Myocyte (in vitro differentiated cells): ENCODE data around the gene COL4A2. TPM values are rescaled to one million over a fixed set of nuclear protein-coding genes. Genes with fewer than 3 reads are reported as not detected.

Source experiments
- DNase-seq: peaks from one replicate; pipeline ENCODE4 v3.0.0-alpha.2; 2012; ENCODE audit warnings: low read depth
- total RNA-seq: library from RNA; depleted of rRNA; stranded (reverse); fragments of >200 nt; gene quantifications from 2 replicates; pipeline ENCODE4 v1.2.3, GENCODE V29; 2014

Gene COL4A2
- total RNA-seq, 1 donor from 2014 or later, result 71.7 TPM

DNA sequence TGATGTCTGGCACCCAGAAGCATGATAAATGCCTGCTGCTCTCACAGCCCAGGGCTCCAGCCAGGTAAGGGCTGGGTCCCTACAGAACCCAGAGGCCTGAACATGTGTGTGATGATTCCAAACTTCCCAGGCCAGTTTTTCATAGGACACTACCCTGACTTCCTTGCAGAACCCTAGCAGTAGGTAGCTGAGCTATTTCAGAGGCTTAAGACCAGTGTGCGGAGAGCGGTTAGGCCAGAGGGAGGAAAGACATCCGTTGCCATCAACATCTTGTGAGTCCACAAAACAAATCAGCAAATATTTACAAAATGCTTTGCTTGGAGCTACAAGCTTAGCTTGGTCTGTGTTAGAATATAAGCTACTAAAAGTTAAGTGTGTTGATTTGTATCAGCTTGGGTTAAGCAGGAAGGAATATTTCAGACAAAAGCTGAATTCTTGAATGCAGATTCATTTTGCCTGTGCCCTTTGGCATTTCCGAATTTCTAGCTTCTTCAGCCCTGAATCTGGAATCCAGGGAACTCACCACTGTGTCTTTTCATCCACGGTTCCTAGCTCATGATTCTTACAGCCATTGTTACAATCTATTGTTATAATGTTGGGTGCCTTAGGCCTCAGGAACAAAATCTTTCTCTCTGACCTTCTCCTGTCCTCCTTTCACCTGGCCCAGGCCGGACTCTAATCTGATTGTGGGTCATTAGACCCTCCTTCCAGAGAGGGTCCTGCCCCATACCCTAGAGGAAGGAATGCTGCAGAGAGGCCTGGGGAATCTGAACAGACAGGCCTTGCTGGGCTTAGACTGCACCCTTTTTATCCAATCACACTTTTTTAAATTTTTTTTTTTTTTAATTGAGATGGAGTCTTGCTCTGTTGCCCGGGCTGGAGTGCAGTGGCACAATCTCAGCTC, 242.1 kb downstream of the COL4A2 start:
- DNase-seq, result no peak

GRCh38 chr13:110549795-110550160, 242.7 kb downstream of the COL4A2 start:
- no peak for DNase-seq

GRCh38 chr13:110551284-110551683, 244.2 kb downstream of the COL4A2 start:
- DNase-seq, result no peak

DNA sequence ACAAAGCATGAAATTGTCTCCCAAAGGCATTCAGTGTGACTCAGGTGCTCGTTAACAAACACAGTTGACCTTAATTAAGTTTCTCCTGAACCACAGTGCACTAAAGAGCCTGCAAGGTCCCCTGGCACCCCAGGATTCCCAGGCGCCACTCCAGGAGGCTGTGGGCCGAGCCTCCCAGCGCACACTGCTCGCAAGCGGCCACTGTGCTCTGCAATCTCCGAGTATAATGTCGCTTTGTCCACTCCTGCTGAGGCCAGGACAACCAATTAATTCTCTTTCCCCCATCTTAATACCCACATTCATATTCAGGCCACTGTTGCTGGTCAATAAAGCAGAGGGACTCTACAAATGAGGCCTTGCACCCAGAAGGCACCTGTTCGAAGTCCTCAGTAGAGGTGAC, 245.7 kb downstream of the COL4A2 start:
- no peak for DNase-seq

GRCh38 chr13:110553417-110553816, 246.3 kb downstream of the COL4A2 start:
- DNase-seq, result peak; percentile 36

GRCh38 chr13:110554227-110554836, 247.2 kb downstream of the COL4A2 start:
- DNase-seq, result peak; percentile 25

- DNase-seq, result no peak
Measured at GRCh38 chr13:110554946-110555345, 247.9 kb downstream of the COL4A2 start.

- no peak for DNase-seq
Measured at GRCh38 chr13:110555601-110556223, 248.6 kb downstream of the COL4A2 start.

GRCh38 chr13:110556224-110556606, 249.1 kb downstream of the COL4A2 start:
- DNase-seq, result no peak

GRCh38 chr13:110557082-110557481, 250.0 kb downstream of the COL4A2 start:
- no peak for DNase-seq

DNA sequence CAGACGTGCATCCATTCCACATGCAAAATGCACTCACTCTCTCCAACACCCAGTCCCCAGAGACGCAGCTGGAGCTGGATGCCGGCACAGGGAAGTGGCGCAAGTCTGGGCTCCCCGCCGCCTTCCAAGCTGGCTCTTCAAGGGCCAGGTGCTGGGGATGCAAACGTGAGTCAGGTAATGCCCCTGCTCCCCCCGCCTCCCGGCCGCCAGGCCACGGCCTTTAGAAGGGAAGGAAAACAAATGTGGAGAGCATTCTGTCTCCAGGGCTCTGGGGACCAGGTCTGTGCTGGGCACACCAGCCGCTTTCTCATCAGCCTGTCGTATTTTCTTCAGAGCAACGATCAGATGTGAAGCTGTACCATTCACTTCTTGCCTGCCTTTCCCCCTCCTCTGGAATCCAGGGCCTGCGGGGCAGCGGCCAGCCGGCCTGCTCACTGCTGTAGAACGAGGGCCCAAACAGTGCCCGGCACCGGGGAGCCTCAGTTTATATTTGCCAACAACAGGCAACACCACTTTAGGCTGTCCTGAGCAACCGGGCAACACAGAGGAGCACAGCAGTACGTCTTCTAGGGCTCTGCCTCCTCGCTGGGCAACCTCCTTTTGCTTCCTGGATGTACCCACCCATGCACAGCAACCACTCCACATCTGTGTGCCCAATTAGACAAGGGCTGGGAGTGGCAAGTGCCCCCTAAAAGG, 250.7 kb downstream of the COL4A2 start:
- no peak for DNase-seq

DNA sequence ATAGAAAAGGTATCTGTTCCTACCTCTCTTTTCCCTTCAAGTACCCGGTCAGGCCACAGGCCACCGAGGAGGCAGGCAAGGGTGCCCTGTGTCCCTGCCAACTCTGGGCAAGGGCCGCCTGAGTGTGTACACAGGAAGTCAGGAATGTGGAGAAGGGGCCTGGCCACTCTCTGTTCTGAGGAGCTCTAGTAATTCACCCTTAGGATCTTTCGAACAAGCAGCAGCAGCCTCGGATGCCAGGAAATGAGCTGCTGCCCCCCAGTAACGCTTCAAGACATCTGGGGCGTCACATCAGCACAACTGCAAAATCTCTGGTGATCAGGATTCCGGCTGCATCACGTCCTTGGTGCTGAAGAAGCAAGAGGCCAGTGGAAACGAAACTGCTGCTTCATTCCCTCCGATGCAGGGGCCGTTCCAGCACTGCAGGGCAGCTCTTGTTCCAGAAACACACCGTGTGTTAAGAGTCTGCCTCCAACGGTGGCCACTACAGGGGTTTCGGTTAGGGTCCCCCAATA, 252.4 kb downstream of the COL4A2 start:
- no peak for DNase-seq

GRCh38 chr13:110559986-110560385, 252.9 kb downstream of the COL4A2 start:
- DNase-seq, result no peak

DNA sequence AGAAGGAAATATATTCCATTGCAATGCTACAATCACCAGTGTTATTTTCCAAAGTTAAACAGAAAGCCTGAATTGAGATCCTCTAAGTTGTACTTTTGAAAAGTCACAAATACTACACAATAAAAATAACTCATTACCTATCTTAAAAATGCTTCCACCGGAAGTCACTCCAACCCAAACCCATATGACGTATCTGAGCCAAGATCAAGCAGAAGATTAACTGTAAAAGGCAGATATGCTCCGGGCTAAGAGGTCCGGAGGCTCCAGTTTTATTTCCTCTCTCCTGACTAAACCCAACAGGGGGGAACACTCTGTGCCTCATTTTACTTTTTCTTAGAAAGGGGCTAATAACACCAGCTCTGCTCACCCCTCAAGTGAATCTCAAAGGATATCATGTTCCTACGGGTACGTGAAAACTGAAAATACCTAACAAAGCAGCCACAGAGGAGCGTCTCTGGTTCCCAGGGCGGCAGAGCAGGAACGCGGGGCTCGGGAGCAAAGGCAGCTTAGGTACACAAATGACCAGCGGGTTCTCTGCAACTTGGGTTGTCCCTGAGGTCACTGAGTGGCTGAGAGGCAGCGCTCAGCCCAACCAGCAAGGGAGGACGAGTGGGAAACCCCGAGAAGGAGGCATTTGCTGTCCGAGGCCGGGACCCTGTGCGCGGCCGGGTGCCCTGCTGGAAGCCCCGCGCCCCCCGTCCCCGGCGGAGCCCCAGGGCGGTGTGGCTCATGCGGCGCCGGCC, 253.7 kb downstream of the COL4A2 start:
- DNase-seq, result peak; percentile 24

- peak; percentile 68 for DNase-seq
Measured at GRCh38 chr13:110561344-110562035, 254.4 kb downstream of the COL4A2 start, which contains the start of gene RAB20. Gene RAB20 (minus strand): TSS chr13:110561722. CDS start chr13:110561519, 203 bp downstream.

DNA sequence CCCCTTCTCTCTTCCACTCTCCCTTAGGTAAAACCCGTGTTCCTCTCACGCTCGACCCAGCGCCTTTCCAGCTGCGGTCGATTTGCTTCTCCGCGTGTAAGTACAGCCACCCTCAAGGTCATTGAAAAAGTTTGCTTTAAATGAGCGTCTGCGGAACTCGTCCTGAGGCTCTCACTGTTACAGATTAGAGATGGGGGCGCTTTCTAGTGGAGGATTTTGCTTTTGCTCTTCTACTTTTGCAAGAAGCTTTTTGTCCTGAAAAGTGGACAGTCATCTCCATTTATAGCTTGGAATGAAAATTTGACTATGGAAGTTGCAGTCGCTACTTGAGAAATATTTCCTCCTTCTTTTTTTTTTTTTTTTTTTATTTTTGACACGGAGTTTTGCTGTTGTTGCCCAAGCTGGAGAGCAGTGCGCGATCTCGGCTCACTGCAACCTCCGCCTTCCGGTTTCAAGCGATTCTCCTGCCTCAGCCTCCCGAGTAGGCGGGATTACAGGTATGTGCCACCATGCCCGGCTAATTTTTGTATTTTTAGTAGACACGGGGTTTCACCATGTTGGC, 255.0 kb downstream of the COL4A2 start:
- peak; percentile 37 for DNase-seq
